DOHH2 (cell line): Measurements from ENCODE around the gene A2M.

ENCODE experiments used
- EZH2phosphoT487 ChIP-seq: fragments of 200-600 bp; sonication (generic); IDR thresholded peaks from 2 replicates; pipeline ENCODE4 v1.6.1; 2017; ENCODE audit warnings: borderline replicate concordance, mild to moderate bottlenecking, antibody characterized with exemption, low read length, moderate library complexity, mixed read lengths
- TF ChIP-seq, protein P1 (sequence below): fragments of 200-600 bp; sonication (generic); IDR thresholded peaks from one replicate; pipeline ENCODE4 v1.5.1; 2014; ENCODE audit warnings: antibody characterized with exemption, mild to moderate bottlenecking, low read depth, low read length; ENCODE audit not compliant: poor library complexity, severe bottlenecking

DNA sequence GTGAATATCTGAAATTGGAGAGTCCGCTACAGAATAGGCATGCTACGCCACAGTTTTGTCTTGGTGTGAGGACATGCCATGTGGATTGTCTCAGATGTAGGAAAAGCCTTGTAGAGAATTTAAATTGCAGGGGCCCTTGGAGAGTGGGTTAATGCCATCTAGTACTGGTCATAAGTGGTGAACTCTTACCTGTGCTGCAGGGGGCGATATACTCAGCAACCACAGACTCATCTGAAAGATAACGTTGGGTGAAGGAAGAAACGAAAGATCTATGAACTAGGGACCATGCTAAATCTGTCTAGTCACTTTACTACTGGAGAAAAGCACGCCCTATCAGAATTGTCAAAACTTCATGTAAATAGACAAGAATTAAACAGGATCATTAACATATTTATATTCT is 33.7 kb upstream of the A2M start:
- TF ChIP-seq, protein P1, sequence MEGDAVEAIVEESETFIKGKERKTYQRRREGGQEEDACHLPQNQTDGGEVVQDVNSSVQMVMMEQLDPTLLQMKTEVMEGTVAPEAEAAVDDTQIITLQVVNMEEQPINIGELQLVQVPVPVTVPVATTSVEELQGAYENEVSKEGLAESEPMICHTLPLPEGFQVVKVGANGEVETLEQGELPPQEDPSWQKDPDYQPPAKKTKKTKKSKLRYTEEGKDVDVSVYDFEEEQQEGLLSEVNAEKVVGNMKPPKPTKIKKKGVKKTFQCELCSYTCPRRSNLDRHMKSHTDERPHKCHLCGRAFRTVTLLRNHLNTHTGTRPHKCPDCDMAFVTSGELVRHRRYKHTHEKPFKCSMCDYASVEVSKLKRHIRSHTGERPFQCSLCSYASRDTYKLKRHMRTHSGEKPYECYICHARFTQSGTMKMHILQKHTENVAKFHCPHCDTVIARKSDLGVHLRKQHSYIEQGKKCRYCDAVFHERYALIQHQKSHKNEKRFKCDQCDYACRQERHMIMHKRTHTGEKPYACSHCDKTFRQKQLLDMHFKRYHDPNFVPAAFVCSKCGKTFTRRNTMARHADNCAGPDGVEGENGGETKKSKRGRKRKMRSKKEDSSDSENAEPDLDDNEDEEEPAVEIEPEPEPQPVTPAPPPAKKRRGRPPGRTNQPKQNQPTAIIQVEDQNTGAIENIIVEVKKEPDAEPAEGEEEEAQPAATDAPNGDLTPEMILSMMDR = peak; percentile 44
- TF ChIP-seq EZH2phosphoT487 = no peak
